Neural cell (in vitro differentiated cells): Measurements from ENCODE around the gene CACUL1. TPM values are rescaled to one million over a fixed set of nuclear protein-coding genes. Genes with fewer than 3 reads are reported as not detected.

ENCODE experiments used
- H2AFZ ChIP-seq: fragments of 200-600, 300-800 bp; sonication (generic), shearing (Covaris generic); 2 replicates; pipeline ENCODE4 v1.6.0; 2014; ENCODE audit warnings: low read depth, mild to moderate bottlenecking, antibody characterized with exemption, low read length, moderate library complexity
- H3F3A ChIP-seq: fragments of 200-600 bp; shearing (Covaris generic); 2 replicates; pipeline ENCODE4 v1.6.1; 2016; ENCODE audit warnings: mild to moderate bottlenecking, moderate library complexity, mixed read lengths, antibody characterized with exemption, low read length; ENCODE audit not compliant: insufficient read depth, poor library complexity, severe bottlenecking
- H3K27ac ChIP-seq: fragments of 200-600, 300-800 bp; sonication (generic), shearing (Covaris generic); 2 replicates; pipeline ENCODE4 v1.5.1; 2014; ENCODE audit warnings: mild to moderate bottlenecking, low read length, moderate library complexity
- H3K27me3 ChIP-seq: fragments of 300-800, 200-600 bp; sonication (generic), shearing (Covaris generic); 2 replicates; pipeline ENCODE4 v1.6.0; 2014; ENCODE audit warnings: mild to moderate bottlenecking, low read depth, low read length, moderate library complexity; ENCODE audit not compliant: insufficient read depth
- H3K36me3 ChIP-seq: fragments of 300-800, 200-600 bp; sonication (generic), shearing (Covaris generic); 2 replicates; pipeline ENCODE4 v1.5.1; 2014; ENCODE audit warnings: mild to moderate bottlenecking, antibody characterized with exemption, low read length, moderate library complexity; ENCODE audit not compliant: insufficient read depth
- H3K4me2 ChIP-seq: fragments of 300-800, 200-600 bp; sonication (generic), shearing (Covaris generic); 2 replicates; pipeline ENCODE4 v1.6.0; 2014; ENCODE audit warnings: mild to moderate bottlenecking, low read length
- H3K4me3 ChIP-seq: fragments of 300-800, 200-600 bp; sonication (generic), shearing (Covaris generic); 2 replicates; pipeline ENCODE4 v1.5.1; 2014; ENCODE audit warnings: mild to moderate bottlenecking, low read length, moderate library complexity
- H3K79me2 ChIP-seq: fragments of 200-600 bp; shearing (Covaris generic); replicated peaks from 2 replicates; pipeline ENCODE4 v1.6.0; 2014; ENCODE audit warnings: mild to moderate bottlenecking, low read length, moderate library complexity; ENCODE audit not compliant: insufficient read depth
- H3K9ac ChIP-seq: fragments of 300-800, 200-600 bp; sonication (generic), shearing (Covaris generic); 2 replicates; pipeline ENCODE4 v1.6.1; 2016; ENCODE audit warnings: mild to moderate bottlenecking, low read length, mixed read lengths
- H3K9me2 ChIP-seq: fragments of 200-600 bp; shearing (Covaris generic); 2 replicates; pipeline ENCODE4 v1.6.1; 2016; ENCODE audit warnings: mild to moderate bottlenecking, low read length, mixed read lengths; ENCODE audit not compliant: insufficient read depth
- H3K9me3 ChIP-seq: fragments of 200-600, 300-800 bp; sonication (generic), shearing (Covaris generic); 2 replicates; pipeline ENCODE4 v1.6.1; 2016; ENCODE audit warnings: mild to moderate bottlenecking, mixed run types, low read length, moderate library complexity, mixed read lengths
- H4K20me1 ChIP-seq: fragments of 200-600 bp; shearing (Covaris generic); 2 replicates; pipeline ENCODE4 v1.6.1; 2016; ENCODE audit warnings: mild to moderate bottlenecking, mixed run types; ENCODE audit not compliant: insufficient read depth
- EP300 ChIP-seq: fragments of 450-650 bp; conservative IDR thresholded peaks from 2 replicates; pipeline ENCODE4 v1.6.1; 2014; ENCODE audit warnings: antibody characterized with exemption, mild to moderate bottlenecking, moderate library complexity; ENCODE audit not compliant: poor library complexity, severe bottlenecking
- EZH2 ChIP-seq: fragments of 200-600, 300-800 bp; shearing (Covaris generic), sonication (generic); IDR thresholded peaks from 2 replicates; pipeline ENCODE4 v1.6.1; 2014; ENCODE audit warnings: antibody characterized with exemption, low read length, borderline replicate concordance, mild to moderate bottlenecking; ENCODE audit not compliant: insufficient read depth, poor library complexity, severe bottlenecking
- MXI1 ChIP-seq: fragments of 450-650 bp; conservative IDR thresholded peaks from 2 replicates; pipeline ENCODE4 v1.6.1; 2014; ENCODE audit warnings: antibody characterized with exemption, mild to moderate bottlenecking; ENCODE audit not compliant: poor library complexity, severe bottlenecking
- POLR2AphosphoS5 ChIP-seq: IDR thresholded peaks from 2 replicates; pipeline ENCODE4 v1.6.1; 2012
- RAD21 ChIP-seq: fragments of 450-650 bp; conservative IDR thresholded peaks from 2 replicates; pipeline ENCODE4 v1.6.1; 2014; ENCODE audit warnings: antibody characterized with exemption, mild to moderate bottlenecking, moderate library complexity
- REST ChIP-seq: IDR thresholded peaks from 2 replicates; pipeline ENCODE4 v1.6.1; 2012; ENCODE audit warnings: borderline replicate concordance
- SMC3 ChIP-seq: fragments of 450-650 bp; conservative IDR thresholded peaks from 2 replicates; pipeline ENCODE4 v1.6.1; 2014; ENCODE audit warnings: antibody characterized with exemption, mild to moderate bottlenecking, moderate library complexity; ENCODE audit not compliant: poor library complexity
- TAF1 ChIP-seq: IDR thresholded peaks from 2 replicates; pipeline ENCODE4 v1.6.1; 2012; ENCODE audit warnings: low read depth
- polyA plus RNA-seq: library from polyadenylated mRNA; depleted of rRNA; stranded (reverse); fragments of >200 nt; gene quantifications from 2 replicates; pipeline ENCODE4 v1.2.3, GENCODE V29; 2014
- TF ChIP-seq, protein P1 (sequence below): fragments of 450-650 bp; IDR thresholded peaks from 2 replicates; pipeline ENCODE4 v1.5.1; 2014; ENCODE audit warnings: antibody characterized with exemption, mild to moderate bottlenecking, moderate library complexity; ENCODE audit not compliant: poor library complexity, severe bottlenecking

The CACUL1 gene
- polyA plus RNA-seq, 1 donor from 2014 or later, result 12.8 TPM

GRCh38 chr10:118768041-118768919, 13.5 kb upstream of the CACUL1 start:
- Histone ChIP-seq H3K27me3 (no peaks in the 10 kb centered on the region), H3K27ac (no peak overlapping the region), H3K4me3 (no peak overlapping the region), H3K9ac (no peak overlapping the region), H2AFZ (no peak overlapping the region), H3K36me3 (no peaks in the 10 kb centered on the region), H4K20me1 (no peaks in the 10 kb centered on the region), H3K79me2 (no peaks in the 10 kb centered on the region), H3K4me2 (no peak overlapping the region), H3K9me2 (no peaks in the 10 kb centered on the region), H3F3A (no peaks in the 10 kb centered on the region), H3K9me3 (no peaks in the 10 kb centered on the region)
- TF ChIP-seq EP300, result no peak
- TF ChIP-seq EZH2, result no peak
- no peak for TF ChIP-seq REST
- no peak for TF ChIP-seq POLR2AphosphoS5

GRCh38 chr10:118767297-118768040, 12.7 kb upstream of the CACUL1 start:
- Histone ChIP-seq H3K9ac (no peak overlapping the region), H3K79me2 (no peaks in the 10 kb centered on the region), H3K27ac (no peak overlapping the region), H3K4me2 (no peak overlapping the region), H4K20me1 (no peaks in the 10 kb centered on the region), H2AFZ (no peak overlapping the region), H3K4me3 (no peak overlapping the region), H3K9me3 (no peaks in the 10 kb centered on the region), H3K27me3 (no peaks in the 10 kb centered on the region), H3K36me3 (no peaks in the 10 kb centered on the region), H3F3A (no peaks in the 10 kb centered on the region), H3K9me2 (no peaks in the 10 kb centered on the region)
- no peak for TF ChIP-seq EZH2
- no peak for TF ChIP-seq EP300
- no peak for TF ChIP-seq SMC3
- TF ChIP-seq MXI1, result no peak
- TF ChIP-seq RAD21, result no peak
- no peak for TF ChIP-seq POLR2AphosphoS5
- no peak for TF ChIP-seq REST
- TF ChIP-seq, protein P1, sequence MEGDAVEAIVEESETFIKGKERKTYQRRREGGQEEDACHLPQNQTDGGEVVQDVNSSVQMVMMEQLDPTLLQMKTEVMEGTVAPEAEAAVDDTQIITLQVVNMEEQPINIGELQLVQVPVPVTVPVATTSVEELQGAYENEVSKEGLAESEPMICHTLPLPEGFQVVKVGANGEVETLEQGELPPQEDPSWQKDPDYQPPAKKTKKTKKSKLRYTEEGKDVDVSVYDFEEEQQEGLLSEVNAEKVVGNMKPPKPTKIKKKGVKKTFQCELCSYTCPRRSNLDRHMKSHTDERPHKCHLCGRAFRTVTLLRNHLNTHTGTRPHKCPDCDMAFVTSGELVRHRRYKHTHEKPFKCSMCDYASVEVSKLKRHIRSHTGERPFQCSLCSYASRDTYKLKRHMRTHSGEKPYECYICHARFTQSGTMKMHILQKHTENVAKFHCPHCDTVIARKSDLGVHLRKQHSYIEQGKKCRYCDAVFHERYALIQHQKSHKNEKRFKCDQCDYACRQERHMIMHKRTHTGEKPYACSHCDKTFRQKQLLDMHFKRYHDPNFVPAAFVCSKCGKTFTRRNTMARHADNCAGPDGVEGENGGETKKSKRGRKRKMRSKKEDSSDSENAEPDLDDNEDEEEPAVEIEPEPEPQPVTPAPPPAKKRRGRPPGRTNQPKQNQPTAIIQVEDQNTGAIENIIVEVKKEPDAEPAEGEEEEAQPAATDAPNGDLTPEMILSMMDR, result no peak
- no peak for TF ChIP-seq TAF1
